ENCODE data around the gene CHIT1. TPM values are rescaled to one million over a fixed set of nuclear protein-coding genes. Genes with fewer than 3 reads are reported as not detected.
A peak's percentile ranks its signal among the peaks of the same experiment; 100 is the strongest.

CHIT1 gene
- not detected in 2 replicates for total RNA-seq (2014; rRNA removed; shearing (Covaris generic))

- Histone ChIP-seq H3K27me3 (ENCODE audit: control insufficient read depth, insufficient read depth, low read length) (peaks cover 3% of the 10 kb centered on the region; the same call in 1 of the 2 replicates), H3K36me3 (replicated peaks; ENCODE audit: control insufficient read depth, insufficient read depth, low read length) (no peaks in the 10 kb centered on the region), H3K4me3 (ENCODE audit: insufficient read depth, low read depth, low read length) (no peak within 1 kb of the TSS)
- DNase-seq: no peak
Measured at GRCh38 chr1:203229471-203230135, at the start of gene CHIT1. Gene CHIT1, minus strand, starts transcription at chr1:203229673. Its CDS starts 37 bp downstream, at chr1:203229636.

DNA sequence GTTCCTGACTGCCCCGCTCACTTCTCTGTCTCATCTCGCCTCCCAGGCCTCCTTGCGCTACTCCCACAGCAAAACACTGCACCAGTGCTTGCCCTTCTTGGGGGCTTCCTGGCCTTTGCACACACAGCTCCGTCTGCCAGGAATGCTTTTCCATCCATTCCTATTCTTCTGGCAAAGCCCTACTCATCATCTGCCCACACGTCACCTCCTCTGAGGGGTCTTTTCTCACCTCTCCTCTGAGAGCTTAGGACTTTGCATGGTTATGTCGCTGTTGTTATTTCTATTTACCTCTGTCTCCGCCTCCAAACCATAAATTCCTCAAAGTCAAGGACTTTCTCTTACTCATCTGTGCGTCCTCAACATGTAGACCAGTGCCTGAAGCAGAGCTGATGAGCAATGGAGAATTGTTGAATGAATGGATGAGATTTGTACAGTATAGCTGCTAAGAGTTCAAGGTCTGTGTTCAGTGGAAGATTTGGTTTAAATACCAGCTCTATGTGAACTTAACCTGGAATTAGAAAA lies 49.5 kb upstream of the CHIT1 start:
- H3K36me3 ChIP-seq (replicated peaks; ENCODE audit: control insufficient read depth, insufficient read depth, low read length): no peaks in the 10 kb centered on the region
- no peak overlapping the region for H3K4me3 ChIP-seq (ENCODE audit: insufficient read depth, low read depth, low read length)
- no peak for DNase-seq
- H3K27me3 ChIP-seq (ENCODE audit: control insufficient read depth, insufficient read depth, low read length): peaks cover 8% of the 10 kb centered on the region

- DNase-seq: peak; percentile 74
- no peak overlapping the region for H3K4me3 ChIP-seq (ENCODE audit: insufficient read depth, low read depth, low read length)
- no peaks in the 10 kb centered on the region for H3K36me3 ChIP-seq (replicated peaks; ENCODE audit: control insufficient read depth, insufficient read depth, low read length)
- H3K27me3 ChIP-seq (ENCODE audit: control insufficient read depth, insufficient read depth, low read length): peaks cover 15% of the 10 kb centered on the region
Measured at GRCh38 chr1:203278082-203278884, 48.8 kb upstream of the CHIT1 start.

GRCh38 chr1:203276916-203277545 lies 47.6 kb upstream of the CHIT1 start:
- Histone ChIP-seq H3K4me3 (ENCODE audit: insufficient read depth, low read depth, low read length) (no peak overlapping the region), H3K36me3 (replicated peaks; ENCODE audit: control insufficient read depth, insufficient read depth, low read length) (no peaks in the 10 kb centered on the region), H3K27me3 (ENCODE audit: control insufficient read depth, insufficient read depth, low read length) (peaks cover 24% of the 10 kb centered on the region)
- DNase-seq: no peak

DNA sequence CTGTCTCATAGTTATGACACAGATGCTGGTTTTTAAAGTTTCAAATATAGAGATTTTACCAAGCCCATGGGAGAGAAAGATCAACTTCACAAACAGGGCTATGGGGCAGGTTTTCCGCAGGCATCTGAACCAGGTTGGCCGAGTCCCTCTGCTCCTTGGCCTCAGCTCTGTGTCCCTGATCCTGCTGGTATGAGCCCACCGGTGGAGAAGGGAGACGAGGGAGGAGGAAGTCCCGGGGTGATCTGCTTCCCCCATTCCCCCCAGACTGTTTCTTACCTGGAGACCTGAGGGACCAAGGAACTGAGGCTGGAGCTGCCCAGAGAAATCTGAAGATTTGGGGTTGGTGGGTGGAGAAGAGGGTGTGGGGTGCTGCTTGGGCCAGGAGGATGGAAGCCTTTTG lies 46.9 kb upstream of the CHIT1 start:
- Histone ChIP-seq H3K36me3 (replicated peaks; ENCODE audit: control insufficient read depth, insufficient read depth, low read length) (no peaks in the 10 kb centered on the region), H3K27me3 (ENCODE audit: control insufficient read depth, insufficient read depth, low read length) (peaks cover 24% of the 10 kb centered on the region), H3K4me3 (ENCODE audit: insufficient read depth, low read depth, low read length) (no peak overlapping the region)
- no peak for DNase-seq

DNA sequence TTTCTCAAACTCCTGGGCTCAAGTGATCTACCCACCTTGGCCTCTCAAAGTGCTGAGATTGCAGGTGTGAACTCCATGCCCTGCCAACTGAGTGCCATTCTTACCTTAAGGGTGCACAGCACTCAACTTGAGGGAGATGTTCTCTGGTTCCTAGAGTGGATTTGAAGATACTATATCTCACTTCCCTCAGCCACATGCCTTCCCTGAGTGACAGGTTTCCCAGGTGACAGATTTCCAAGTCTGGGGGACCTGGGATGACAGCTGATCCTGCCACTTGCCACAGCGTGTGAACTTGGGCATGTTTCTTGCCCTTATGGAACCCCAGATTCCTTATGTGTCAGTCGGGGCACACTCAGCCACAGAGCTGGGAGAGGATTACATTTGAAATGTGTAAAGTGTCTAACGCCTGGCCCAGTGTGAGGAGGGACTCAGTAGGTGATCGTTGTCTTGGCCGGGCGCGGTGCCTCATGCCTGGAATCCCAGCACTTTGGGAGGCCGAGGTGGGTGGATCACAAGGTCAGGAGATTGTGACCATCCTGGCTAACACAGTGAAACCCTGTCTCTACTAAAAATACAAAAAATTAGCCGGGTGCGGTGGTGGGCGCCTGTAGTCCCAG lies 46.3 kb upstream of the CHIT1 start:
- H3K36me3 ChIP-seq (replicated peaks; ENCODE audit: control insufficient read depth, insufficient read depth, low read length): no peaks in the 10 kb centered on the region

DNA sequence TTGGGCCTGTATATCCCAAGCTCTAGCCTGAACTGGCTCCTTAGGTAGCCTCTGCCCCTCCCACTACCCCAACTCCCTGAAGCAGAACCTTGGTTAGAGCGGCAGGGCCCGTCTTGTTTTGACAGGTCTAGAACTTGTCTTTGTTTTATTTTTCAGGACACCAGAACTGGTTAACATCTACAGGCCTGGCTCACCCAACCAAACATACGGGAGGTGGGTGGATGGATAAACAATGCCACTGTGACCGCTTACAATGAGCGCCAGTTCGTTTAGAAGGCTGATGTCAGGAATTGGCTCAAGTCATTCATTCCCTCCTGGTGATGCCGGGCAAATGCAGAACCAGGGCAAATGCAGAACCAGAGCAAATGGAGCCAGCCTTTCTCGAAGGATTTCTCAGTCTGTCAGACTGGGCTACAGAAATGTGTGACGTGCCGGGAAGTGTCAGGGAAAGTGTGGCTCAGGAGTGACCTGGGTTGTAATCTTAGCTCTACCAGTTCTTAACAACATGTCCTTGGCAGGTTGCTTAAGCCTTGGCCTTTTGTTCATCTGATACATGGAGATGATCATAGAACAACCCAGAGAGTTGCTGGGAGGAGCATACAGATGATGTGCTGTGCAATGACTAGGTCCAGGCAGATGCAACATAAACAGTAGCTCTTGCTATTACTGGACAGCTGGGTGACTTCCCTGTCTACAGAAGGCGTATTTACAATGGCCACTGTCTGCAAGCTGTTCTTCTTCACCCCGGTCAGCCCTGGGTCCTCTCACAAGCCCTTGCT lies 45.3 kb upstream of the CHIT1 start:
- Histone ChIP-seq H3K27me3 (ENCODE audit: control insufficient read depth, insufficient read depth, low read length) (peaks cover 24% of the 10 kb centered on the region), H3K4me3 (ENCODE audit: insufficient read depth, low read depth, low read length) (no peak overlapping the region), H3K36me3 (replicated peaks; ENCODE audit: control insufficient read depth, insufficient read depth, low read length) (no peaks in the 10 kb centered on the region)
- no peak for DNase-seq

More for the DNA sequence above, 46.3 kb upstream of the CHIT1 start:
- no peak for DNase-seq
- no peak overlapping the region for H3K4me3 ChIP-seq (ENCODE audit: insufficient read depth, low read depth, low read length)
- H3K27me3 ChIP-seq (ENCODE audit: control insufficient read depth, insufficient read depth, low read length): peaks cover 24% of the 10 kb centered on the region

- Histone ChIP-seq H3K27me3 (ENCODE audit: control insufficient read depth, insufficient read depth, low read length) (peaks cover 24% of the 10 kb centered on the region), H3K4me3 (ENCODE audit: insufficient read depth, low read depth, low read length) (peak overlapping the region; percentile 32; the same call in 1 of the 2 replicates), H3K36me3 (replicated peaks; ENCODE audit: control insufficient read depth, insufficient read depth, low read length) (no peaks in the 10 kb centered on the region)
- peak; percentile 67 for DNase-seq
Measured at GRCh38 chr1:203273869-203274602, 44.6 kb upstream of the CHIT1 start.

DNA sequence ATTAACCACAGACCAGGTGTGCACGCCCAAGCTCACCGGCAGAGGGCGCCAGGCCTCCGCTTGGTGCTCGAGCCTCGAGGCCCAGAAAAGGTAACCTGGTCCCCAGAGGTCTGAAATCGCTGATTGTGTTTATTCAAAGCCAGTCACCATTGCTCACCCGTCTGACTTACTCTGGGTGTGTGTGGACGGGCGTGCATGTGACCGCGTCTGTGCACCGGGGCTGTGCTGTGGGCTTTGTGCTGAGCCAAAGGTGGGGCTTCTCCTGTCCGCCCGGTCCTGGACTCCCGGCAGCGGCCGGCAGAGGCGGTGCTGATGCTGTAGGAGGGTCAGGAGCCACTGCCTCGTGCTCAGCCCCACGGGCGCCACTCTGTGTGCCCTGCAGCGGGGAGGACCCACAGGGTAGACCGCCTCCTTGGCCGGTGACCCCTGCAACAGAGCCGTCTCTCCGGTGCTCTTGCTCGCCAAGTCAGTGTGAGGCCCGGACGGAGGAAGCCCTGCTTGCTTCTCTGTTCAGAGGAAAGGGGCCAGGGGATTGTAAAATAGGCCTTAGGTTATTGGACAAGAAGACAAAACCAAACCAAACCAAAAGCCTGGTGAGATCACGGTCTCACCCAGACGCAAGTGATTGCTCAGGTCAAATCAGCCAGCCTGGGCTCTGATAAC lies 43.9 kb upstream of the CHIT1 start:
- H3K4me3 ChIP-seq (ENCODE audit: insufficient read depth, low read depth, low read length): peak overlapping the region; percentile 32
- DNase-seq: peak; percentile 89
- peaks cover 24% of the 10 kb centered on the region for H3K27me3 ChIP-seq (ENCODE audit: control insufficient read depth, insufficient read depth, low read length)
- no peaks in the 10 kb centered on the region for H3K36me3 ChIP-seq (replicated peaks; ENCODE audit: control insufficient read depth, insufficient read depth, low read length)

- Histone ChIP-seq H3K27me3 (ENCODE audit: control insufficient read depth, insufficient read depth, low read length) (peaks cover 24% of the 10 kb centered on the region), H3K4me3 (ENCODE audit: insufficient read depth, low read depth, low read length) (no peak overlapping the region), H3K36me3 (replicated peaks; ENCODE audit: control insufficient read depth, insufficient read depth, low read length) (no peaks in the 10 kb centered on the region)
- DNase-seq: no peak
Measured at GRCh38 chr1:203272633-203273205, 43.2 kb upstream of the CHIT1 start.

DNA sequence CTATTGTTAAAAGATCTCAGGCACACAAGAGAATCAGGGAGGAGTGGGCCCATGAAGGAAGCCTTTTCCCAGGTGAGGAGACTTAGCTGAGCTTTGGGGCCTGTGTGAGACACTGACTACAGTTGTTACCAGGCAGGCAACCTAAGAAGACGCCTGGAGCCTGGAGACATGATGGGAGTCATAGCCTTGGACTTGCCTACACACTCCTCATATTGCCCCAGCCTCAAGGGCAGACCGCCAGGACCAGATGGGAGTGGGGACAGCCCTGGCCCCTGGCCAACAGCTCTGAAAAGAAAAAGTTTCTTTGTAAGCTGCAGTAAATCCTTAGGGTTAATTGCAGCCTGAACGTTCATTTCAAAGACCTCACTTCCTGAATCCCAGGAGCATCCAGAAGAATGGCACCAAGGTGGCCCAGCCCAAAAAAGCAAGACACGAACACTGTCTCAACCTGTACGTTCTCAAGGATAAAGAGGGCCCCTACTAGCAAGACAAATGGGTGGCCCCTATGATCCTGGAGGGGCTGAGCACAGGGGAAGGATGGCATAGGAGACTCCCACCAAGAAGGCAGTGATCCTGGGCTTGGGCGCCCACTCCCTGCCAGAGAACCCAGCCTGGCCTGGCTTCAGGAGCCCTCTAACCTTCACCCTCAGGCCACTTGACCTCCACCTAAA lies 42.6 kb upstream of the CHIT1 start:
- Histone ChIP-seq H3K27me3 (ENCODE audit: control insufficient read depth, insufficient read depth, low read length) (peaks cover 26% of the 10 kb centered on the region), H3K36me3 (replicated peaks; ENCODE audit: control insufficient read depth, insufficient read depth, low read length) (no peaks in the 10 kb centered on the region), H3K4me3 (ENCODE audit: insufficient read depth, low read depth, low read length) (no peak overlapping the region)
- no peak for DNase-seq

DNA sequence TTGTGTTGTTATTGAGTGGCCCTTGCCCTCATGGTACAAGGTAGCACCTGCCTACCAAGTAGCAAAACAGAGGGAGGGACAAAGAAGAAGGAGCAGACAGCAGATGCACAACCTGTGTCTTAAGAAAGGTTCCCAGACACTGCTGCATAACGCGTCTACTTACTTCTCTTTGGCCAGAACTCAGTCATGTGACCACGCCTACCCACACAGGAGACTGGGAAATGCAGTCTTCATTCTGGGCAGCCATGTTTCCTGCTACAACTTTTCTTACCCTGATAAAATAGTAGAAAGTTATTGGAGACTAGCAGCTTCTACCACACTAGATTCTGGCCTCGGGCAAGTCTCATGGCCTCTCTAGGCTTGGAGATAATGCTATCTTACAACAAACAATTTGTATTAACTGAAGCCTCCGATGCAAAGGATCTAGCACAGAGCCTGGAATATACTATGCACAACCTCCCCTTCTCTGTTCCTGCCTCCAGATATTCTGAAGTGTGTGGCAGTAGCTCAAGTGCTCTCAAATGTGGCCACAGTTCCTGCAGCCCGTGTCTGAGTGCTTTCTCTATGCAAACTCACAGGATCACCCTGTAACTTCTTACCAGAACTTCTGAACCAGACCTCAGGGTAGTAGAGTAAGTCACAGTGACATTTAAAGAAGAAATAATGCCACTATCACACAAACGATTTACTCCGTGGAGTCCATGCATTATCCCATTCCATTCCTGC lies 41.7 kb upstream of the CHIT1 start:
- Histone ChIP-seq H3K27me3 (ENCODE audit: control insufficient read depth, insufficient read depth, low read length) (peaks cover 26% of the 10 kb centered on the region), H3K36me3 (replicated peaks; ENCODE audit: control insufficient read depth, insufficient read depth, low read length) (no peaks in the 10 kb centered on the region), H3K4me3 (ENCODE audit: insufficient read depth, low read depth, low read length) (no peak overlapping the region)
- DNase-seq: peak; percentile 52

Data from H7 (cell line).